C4-2B (cell line): Measurements from ENCODE around the gene TMEM121.

Experiments
- ZFX ChIP-seq: fragments of 450-650 bp; IDR thresholded peaks from 2 replicates; pipeline ENCODE4 v1.6.1; 2017
- TF ChIP-seq, protein P1 (sequence below): fragments of 450-650 bp; conservative IDR thresholded peaks from 2 replicates; pipeline ENCODE4 v1.5.1; 2017; ENCODE audit warnings: mild to moderate bottlenecking

DNA sequence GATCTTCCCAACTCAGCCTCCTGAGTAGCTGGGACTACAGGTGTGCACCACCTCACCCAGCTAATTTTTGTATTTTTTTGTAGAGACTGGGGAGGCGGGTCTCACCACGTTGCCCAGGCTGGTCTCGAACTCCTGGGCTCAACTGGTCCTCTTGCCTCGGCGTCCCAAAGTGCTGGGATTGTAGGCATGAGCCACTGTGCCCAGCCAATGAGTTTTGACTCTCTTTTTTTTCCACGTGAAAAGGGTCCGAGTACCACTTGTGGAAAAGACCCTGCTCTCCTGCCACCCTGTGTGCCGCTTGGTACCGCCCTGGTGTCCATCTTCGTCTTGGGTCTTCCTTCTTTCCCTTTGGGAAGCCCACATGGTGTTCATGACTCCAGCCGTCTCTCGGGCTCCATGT lies 17.8 kb upstream of the TMEM121 start:
- TF ChIP-seq, protein P1, sequence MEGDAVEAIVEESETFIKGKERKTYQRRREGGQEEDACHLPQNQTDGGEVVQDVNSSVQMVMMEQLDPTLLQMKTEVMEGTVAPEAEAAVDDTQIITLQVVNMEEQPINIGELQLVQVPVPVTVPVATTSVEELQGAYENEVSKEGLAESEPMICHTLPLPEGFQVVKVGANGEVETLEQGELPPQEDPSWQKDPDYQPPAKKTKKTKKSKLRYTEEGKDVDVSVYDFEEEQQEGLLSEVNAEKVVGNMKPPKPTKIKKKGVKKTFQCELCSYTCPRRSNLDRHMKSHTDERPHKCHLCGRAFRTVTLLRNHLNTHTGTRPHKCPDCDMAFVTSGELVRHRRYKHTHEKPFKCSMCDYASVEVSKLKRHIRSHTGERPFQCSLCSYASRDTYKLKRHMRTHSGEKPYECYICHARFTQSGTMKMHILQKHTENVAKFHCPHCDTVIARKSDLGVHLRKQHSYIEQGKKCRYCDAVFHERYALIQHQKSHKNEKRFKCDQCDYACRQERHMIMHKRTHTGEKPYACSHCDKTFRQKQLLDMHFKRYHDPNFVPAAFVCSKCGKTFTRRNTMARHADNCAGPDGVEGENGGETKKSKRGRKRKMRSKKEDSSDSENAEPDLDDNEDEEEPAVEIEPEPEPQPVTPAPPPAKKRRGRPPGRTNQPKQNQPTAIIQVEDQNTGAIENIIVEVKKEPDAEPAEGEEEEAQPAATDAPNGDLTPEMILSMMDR, result no peak
- no peak for TF ChIP-seq ZFX
